Natural killer cell (primary cell): ENCODE results near the gene MICAL2. TPM values are rescaled to one million over a fixed set of nuclear protein-coding genes. Genes with fewer than 3 reads are reported as not detected.

Experiments
- ATAC-seq, 3 donors: fragments of 150-1000 bp in 2 of 3; fragments of 200-7000 bp in 1 of 3; cut with Tn5 transposase; 1 replicate in 1 of 3; 2 replicates in 2 of 3; pipeline ENCODE4 v1.10.0; 2021; ENCODE audit warnings: mild to moderate bottlenecking in 2 of 3, moderate library complexity in 2 of 3
- DNase-seq, 2 donors: peaks; one replicate each; pipeline versions ENCODE4 v3.0.0 to v3.0.0-alpha.2; 2013 to 2021; ENCODE audit warnings: mixed read lengths in 1 of 2
- H3K27ac ChIP-seq: one replicate; pipeline ENCODE4 v1.5.1; 2013; ENCODE audit warnings: mild to moderate bottlenecking, low read length
- H3K27me3 ChIP-seq: one replicate; pipeline ENCODE4 v1.6.1; 2013; ENCODE audit warnings: low read length; ENCODE audit not compliant: control insufficient read depth, insufficient read depth
- H3K36me3 ChIP-seq: one replicate; pipeline ENCODE4 v1.6.1; 2013; ENCODE audit warnings: low read length; ENCODE audit not compliant: control insufficient read depth, insufficient read depth
- H3K4me1 ChIP-seq: one replicate; pipeline ENCODE4 v1.6.1; 2013; ENCODE audit warnings: low read length; ENCODE audit not compliant: control insufficient read depth, insufficient read depth
- H3K4me3 ChIP-seq: one replicate; pipeline ENCODE4 v1.5.1; 2013; ENCODE audit warnings: low read length
- H3K9me3 ChIP-seq: one replicate; pipeline ENCODE4 v1.6.1; 2013; ENCODE audit warnings: low read length; ENCODE audit not compliant: control insufficient read depth, insufficient read depth
- H3K27ac Mint-ChIP-seq, 2 donors: one replicate each; pipeline ENCODE4 v1.8.0; 2022; ENCODE audit warnings: mild to moderate bottlenecking in 2 of 2, mixed read lengths in 2 of 2, moderate library complexity in 1 of 2
- H3K27me3 Mint-ChIP-seq, 2 donors: one replicate each; pipeline ENCODE4 v1.8.0; 2022; ENCODE audit warnings: low read depth in 2 of 2, mixed read lengths in 2 of 2
- H3K36me3 Mint-ChIP-seq: one replicate; pipeline ENCODE4 v1.8.0; 2022; ENCODE audit warnings: mixed read lengths
- H3K4me1 Mint-ChIP-seq, 2 donors: one replicate each; pipeline ENCODE4 v1.8.0; 2022; ENCODE audit warnings: mixed read lengths in 2 of 2
- H3K4me3 Mint-ChIP-seq: one replicate; pipeline ENCODE4 v1.8.0; 2022; ENCODE audit warnings: mild to moderate bottlenecking, moderate library complexity, mixed read lengths
- H3K9me3 Mint-ChIP-seq, 2 donors: one replicate each; pipeline ENCODE4 v1.8.0; 2022; ENCODE audit warnings: mixed read lengths in 2 of 2
- WGBS: methylation state at CpG from one replicate; pipeline ENCODE4 v1.1.7; 2013; ENCODE audit warnings: missing lambda C conversion rate; ENCODE audit not compliant: insufficient coverage; 5-methylcytosine and 5-hydroxymethylcytosine counted together
- intact Hi-C: fragments of 100-400 bp; cut with micrococcal nuclease; formaldehyde crosslinking; loops from one replicate; pipeline ENCODE4 v1.14.2; 2022
- total RNA-seq, 4 donors: library from RNA; stranded (reverse); fragments of 120-200 nt in 1 of 4; gene quantifications; one replicate each; pipeline versions ENCODE4 v1.2.3 to v1.2.4, GENCODE V29; 2013 to 2022
- TF ChIP-seq, protein P1 (sequence below): fragments of 200-600 bp; IDR thresholded peaks from one replicate; pipeline ENCODE4 v1.8.0; 2022; ENCODE audit warnings: antibody characterized with exemption

MICAL2 gene
- total RNA-seq, 3 donors from 2014 or later (not counting 1 experiment from before 2014, with no cell fraction given), result 54.6 to 68.6 (median 57.4) TPM

GRCh38 chr11:12303421-12304149, 193.2 kb downstream of the MICAL2 start:
- H3K4me1 Mint-ChIP-seq, result no peaks in the 10 kb centered on the region
- no peaks in the 10 kb centered on the region for H3K9me3 Mint-ChIP-seq
- Histone ChIP-seq H3K27me3 (no peaks in the 10 kb centered on the region), H3K4me3 (no peak overlapping the region), H3K9me3 (no peaks in the 10 kb centered on the region), H3K36me3 (no peaks in the 10 kb centered on the region), H3K4me1 (no peaks in the 10 kb centered on the region), H3K27ac (no peak overlapping the region)
- DNase-seq (no peak), ATAC-seq (no peak)
- no peak overlapping the region for H3K4me3 Mint-ChIP-seq
- H3K36me3 Mint-ChIP-seq, result no peaks in the 10 kb centered on the region
- H3K27ac Mint-ChIP-seq, result no peak overlapping the region
- intact Hi-C loops, result no loop called here
- WGBS, result no CpG with 5 or more reads among the region's 2 CpGs
- no peaks in the 10 kb centered on the region for H3K27me3 Mint-ChIP-seq
- TF ChIP-seq, protein P1, sequence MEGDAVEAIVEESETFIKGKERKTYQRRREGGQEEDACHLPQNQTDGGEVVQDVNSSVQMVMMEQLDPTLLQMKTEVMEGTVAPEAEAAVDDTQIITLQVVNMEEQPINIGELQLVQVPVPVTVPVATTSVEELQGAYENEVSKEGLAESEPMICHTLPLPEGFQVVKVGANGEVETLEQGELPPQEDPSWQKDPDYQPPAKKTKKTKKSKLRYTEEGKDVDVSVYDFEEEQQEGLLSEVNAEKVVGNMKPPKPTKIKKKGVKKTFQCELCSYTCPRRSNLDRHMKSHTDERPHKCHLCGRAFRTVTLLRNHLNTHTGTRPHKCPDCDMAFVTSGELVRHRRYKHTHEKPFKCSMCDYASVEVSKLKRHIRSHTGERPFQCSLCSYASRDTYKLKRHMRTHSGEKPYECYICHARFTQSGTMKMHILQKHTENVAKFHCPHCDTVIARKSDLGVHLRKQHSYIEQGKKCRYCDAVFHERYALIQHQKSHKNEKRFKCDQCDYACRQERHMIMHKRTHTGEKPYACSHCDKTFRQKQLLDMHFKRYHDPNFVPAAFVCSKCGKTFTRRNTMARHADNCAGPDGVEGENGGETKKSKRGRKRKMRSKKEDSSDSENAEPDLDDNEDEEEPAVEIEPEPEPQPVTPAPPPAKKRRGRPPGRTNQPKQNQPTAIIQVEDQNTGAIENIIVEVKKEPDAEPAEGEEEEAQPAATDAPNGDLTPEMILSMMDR, result no peak

GRCh38 chr11:12306830-12307229, 196.4 kb downstream of the MICAL2 start:
- Histone ChIP-seq H3K27ac (no peak overlapping the region), H3K4me1 (no peaks in the 10 kb centered on the region), H3K27me3 (no peaks in the 10 kb centered on the region), H3K9me3 (no peaks in the 10 kb centered on the region), H3K4me3 (no peak overlapping the region), H3K36me3 (no peaks in the 10 kb centered on the region)
- intact Hi-C loops, result no loop called here
- Mint-ChIP-seq H3K4me1 (no peaks in the 10 kb centered on the region), H3K27me3 (no peaks in the 10 kb centered on the region), H3K27ac (no peak overlapping the region), H3K4me3 (no peak overlapping the region), H3K9me3 (peaks cover 0 to 2% of the 10 kb centered on the region in 2 donors), H3K36me3 (no peaks in the 10 kb centered on the region)
- DNase-seq (no peak), ATAC-seq (no peak)
- TF ChIP-seq, protein P1, result no peak
- 100% methylated on average over 2 of the region's 2 CpGs for WGBS

GRCh38 chr11:12312132-12312531, 201.7 kb downstream of the MICAL2 start:
- H3K4me3 ChIP-seq, result no peak overlapping the region
- TF ChIP-seq, protein P1, result no peak
- Mint-ChIP-seq H3K9me3 (peaks cover 0 to 2% of the 10 kb centered on the region in 2 donors), H3K4me3 (no peak overlapping the region), H3K27me3 (no peaks in the 10 kb centered on the region), H3K4me1 (no peaks in the 10 kb centered on the region), H3K36me3 (no peaks in the 10 kb centered on the region), H3K27ac (no peak overlapping the region)
- 100% methylated on average over 2 of the region's 4 CpGs for WGBS
- no peaks in the 10 kb centered on the region for H3K9me3 ChIP-seq
- H3K4me1 ChIP-seq, result no peaks in the 10 kb centered on the region
- H3K27ac ChIP-seq, result no peak overlapping the region
- intact Hi-C loops, result no loop called here
- H3K36me3 ChIP-seq, result no peaks in the 10 kb centered on the region
- no peaks in the 10 kb centered on the region for H3K27me3 ChIP-seq
- no peak for DNase-seq
- ATAC-seq, result no peak

Other genes with a start within 250 kb of the MICAL2 start
- under 1 TPM in 2 of 3 donors, not detected in 1; 0.16 to 0.70 TPM for gene DKK3, start 102.0 kb upstream of the MICAL2 start, total RNA-seq